GM12878 (cell line): ENCODE data around the gene SHOC1. TPM values are rescaled to one million over a fixed set of nuclear protein-coding genes. Genes with fewer than 3 reads are reported as not detected.

Experiments used
- ATAC-seq: fragments of 200-7000 bp; cut with Tn5 transposase; 3 replicates; pipeline ENCODE4 v1.9.1; 2020; ENCODE audit warnings: mild to moderate bottlenecking, moderate library complexity
- BruUV-seq: library from RNA; stranded (reverse); fragments of 400-500 nt; replicated peaks from 2 replicates; lab custom pipeline; 2021; lab: Mats Ljungman, UMichigan
- CTCF ChIA-PET: fragments of 300-600 bp; sonication (Branson Sonifier 250); formaldehyde crosslinking; extraction: SDS; loops from one replicate; lab custom pipeline; 2021; ENCODE audit warnings: inconsistent platforms; lab: Yijun Ruan, JAX
- POLR2A ChIA-PET: fragments of 350-600 bp; formaldehyde crosslinking; extraction: SDS; loops from one replicate; lab custom pipeline; 2021; ENCODE audit warnings: inconsistent platforms; lab: Charles Lee
- RAD21 ChIA-PET: fragments of 300-600 bp; sonication (Branson Sonifier 250); formaldehyde crosslinking; loops from one replicate; lab custom pipeline; 2023; ENCODE audit warnings: antibody characterized with exemption; ENCODE audit not compliant: unreplicated experiment; lab: Charles Lee
- SMC1A ChIA-PET: fragments of 300-600 bp; sonication (Branson Sonifier 250); formaldehyde crosslinking; loops from one replicate; lab custom pipeline; 2023; ENCODE audit not compliant: unreplicated experiment, uncharacterized antibody; lab: Charles Lee
- DNase-seq: peaks from one replicate; pipeline ENCODE4 v3.0.0-alpha.2; 2011; ENCODE audit warnings: low read depth, low spot score
- FAIRE-seq: peaks from 3 replicates; lab custom pipeline; 2011; peaks lifted over from hg19 to GRCh38; lab: Jason Lieb, UNC
- H2AFZ ChIP-seq: 2 replicates; pipeline ENCODE4 v1.6.0; 2011; ENCODE audit warnings: low read depth, low read length, control low read depth; ENCODE audit not compliant: control insufficient read depth
- H3K27ac ChIP-seq: 2 replicates; pipeline ENCODE4 v1.5.1; 2011; ENCODE audit warnings: control low read depth; ENCODE audit not compliant: control insufficient read depth, insufficient read depth
- H3K27me3 ChIP-seq, 2 experiments: replicated peaks in 1 of 2; 2 replicates each; pipeline versions ENCODE4 v1.6.0 to v1.6.1; 2011; ENCODE audit warnings: low read length in 1 of 2; ENCODE audit not compliant: control insufficient read depth in 2 of 2, insufficient read depth in 2 of 2
- H3K36me3 ChIP-seq, 2 experiments: 2 replicates each; pipeline ENCODE4 v1.5.1; 2011; ENCODE audit warnings: low read length in 1 of 2; ENCODE audit not compliant: control insufficient read depth in 2 of 2, insufficient read depth in 2 of 2
- H3K4me1 ChIP-seq: 2 replicates; pipeline ENCODE4 v1.6.1; 2011; ENCODE audit warnings: mild to moderate bottlenecking, low read length, moderate library complexity, mixed read lengths; ENCODE audit not compliant: control insufficient read depth, insufficient read depth
- H3K4me2 ChIP-seq: 2 replicates; pipeline ENCODE4 v1.6.0; 2011; ENCODE audit warnings: control low read depth; ENCODE audit not compliant: control insufficient read depth, insufficient read depth
- H3K4me3 ChIP-seq: fragments of 200-600 bp; sonication (generic); 2 replicates; pipeline ENCODE4 v1.5.1; 2016
- H3K79me2 ChIP-seq: 2 replicates; pipeline ENCODE4 v1.6.0; 2011; ENCODE audit warnings: low read length; ENCODE audit not compliant: control insufficient read depth, insufficient read depth
- H3K9ac ChIP-seq: 2 replicates; pipeline ENCODE4 v1.8.0; 2011; ENCODE audit warnings: low read length, control low read depth, mixed read lengths; ENCODE audit not compliant: control insufficient read depth, insufficient read depth
- H3K9me3 ChIP-seq: replicated peaks from 3 replicates; pipeline ENCODE4 v1.5.1; 2011; ENCODE audit warnings: mild to moderate bottlenecking, low read length; ENCODE audit not compliant: control insufficient read depth, insufficient read depth
- H4K20me1 ChIP-seq: 2 replicates; pipeline ENCODE4 v1.6.0; 2011; ENCODE audit not compliant: control insufficient read depth, insufficient read depth
- BCLAF1 ChIP-seq: fragments of 450-650 bp; IDR thresholded peaks from 2 replicates; pipeline ENCODE4 v1.6.1; 2017; ENCODE audit warnings: antibody characterized with exemption, mild to moderate bottlenecking, moderate library complexity
- ETV6 ChIP-seq, 2 experiments: fragments of 450-650 bp in 1 of 2; IDR thresholded peaks in 1 of 2; conservative IDR thresholded peaks in 1 of 2; 2 replicates each; pipeline ENCODE4 v1.6.1; 2014; ENCODE audit warnings: antibody characterized with exemption in 1 of 2, borderline replicate concordance in 1 of 2, low read depth in 1 of 2, mild to moderate bottlenecking in 1 of 2, moderate library complexity in 1 of 2
- JUNB ChIP-seq: IDR thresholded peaks from 2 replicates; pipeline ENCODE4 v1.6.1; 2016; ENCODE audit warnings: antibody characterized with exemption, mild to moderate bottlenecking
- MXI1 ChIP-seq: fragments of 150-350 bp; IDR thresholded peaks from 2 replicates; pipeline ENCODE4 v1.6.1; 2011; ENCODE audit warnings: low read depth, mild to moderate bottlenecking, inconsistent platforms, low read length, improper control_type of control experiment
- MYC ChIP-seq: IDR thresholded peaks from 2 replicates; pipeline ENCODE4 v1.6.1; 2011; ENCODE audit warnings: mild to moderate bottlenecking, low read length, moderate library complexity, inconsistent platforms; ENCODE audit not compliant: insufficient read depth, insufficient replicate concordance, insufficient read length, severe bottlenecking
- ZBED1 ChIP-seq: IDR thresholded peaks from 2 replicates; pipeline ENCODE4 v1.6.1; 2016; ENCODE audit warnings: borderline replicate concordance
- WGBS: methylation state at CpG from one replicate; pipeline ENCODE4 v1.1.6; 2016; ENCODE audit warnings: low lambda C conversion rate; ENCODE audit not compliant: insufficient replicate concordance, insufficient coverage; ENCODE audit errors: missing lambda C conversion rate; 5-methylcytosine and 5-hydroxymethylcytosine counted together
- in situ Hi-C: fragments of 300-500 bp; cut with MboI; formaldehyde crosslinking; loops from 9 replicates; pipeline ENCODE4 v1.14.3; 2018; ENCODE audit warnings: mixed read lengths
- intact Hi-C: fragments of 100-400 bp; cut with micrococcal nuclease; formaldehyde crosslinking; loops from one replicate; pipeline ENCODE4 v1.14.2; 2022; ENCODE audit not compliant: unreplicated experiment
- polyA plus RNA-seq, 11 experiments: library from polyadenylated mRNA; depleted of rRNA in 4 of 11; unstranded in 6 of 11; stranded (reverse) in 5 of 11; fragments of >200 nt; fragmentation: Nextera tagmentation in 4 of 11; fragmentation: Illumina TruSeq in 1 of 11; extraction: Ambion mirVana in 4 of 11; extraction: Trizol in 1 of 11; gene quantifications; 1 replicate in 1 of 11; 2 replicates in 10 of 11; pipeline versions ENCODE4 v1.2.1 to v1.2.3, GENCODE V29; 2011 to 2016; ENCODE audit warnings: inconsistent platforms in 2 of 11, missing spikeins in 2 of 11, low read depth in 1 of 11
- total RNA-seq, 4 experiments: library from RNA; depleted of rRNA in 3 of 4; stranded (reverse); fragments of >200 nt in 3 of 4; fragmentation: Illumina TruSeq in 1 of 4; extraction: Trizol in 1 of 4; gene quantifications; 2 replicates each; pipeline versions ENCODE4 v1.2.1 to v1.2.3, GENCODE V29; 2013 to 2021
- TF ChIP-seq, protein P1 (sequence below): fragments of 450-650 bp; conservative IDR thresholded peaks from 2 replicates; pipeline ENCODE4 v1.6.1; 2017; ENCODE audit warnings: mild to moderate bottlenecking, moderate library complexity
- TF ChIP-seq, protein P2 (sequence below): IDR thresholded peaks from 2 replicates; pipeline ENCODE4 v1.6.1; 2011; ENCODE audit warnings: borderline replicate concordance, low read depth, mild to moderate bottlenecking, moderate library complexity, mixed read lengths, low read length; ENCODE audit not compliant: insufficient read depth; ENCODE audit errors: extremely low read length

The SHOC1 gene
- total and polyA plus RNA-seq, 10 of the 15 experiments (the other 5 are each of a cell fraction or from before 2014, with no cell fraction given): under 0.01 to 0.11 (median 0.04) TPM; not detected in 3

GRCh38 chr9:111805830-111806241, 11.1 kb upstream of the SHOC1 start:
- no peak overlapping the region for H3K4me2 ChIP-seq
- no peak overlapping the region for H2AFZ ChIP-seq
- H3K4me1 ChIP-seq: peaks cover 6% of the 10 kb centered on the region; the same call in 1 of the 2 replicates
- CTCF ChIA-PET: interaction anchor here (0.9 to 1.3 kb wide), 4 partner anchors 11 to 292 kb away, joined by 3 to 4 read pairs (median 3); no protein-coding TSS in a partner anchor
- ATAC-seq (no peak; the same call in 2 of the 3 replicates), FAIRE-seq (no peak), DNase-seq (no peak)
- H3K79me2 ChIP-seq: no peaks in the 10 kb centered on the region
- H3K9me3 ChIP-seq: no peaks in the 10 kb centered on the region
- TF ChIP-seq ZBED1: peak; percentile 41; the same call in 1 of the 2 replicates
- TF ChIP-seq, protein P1, sequence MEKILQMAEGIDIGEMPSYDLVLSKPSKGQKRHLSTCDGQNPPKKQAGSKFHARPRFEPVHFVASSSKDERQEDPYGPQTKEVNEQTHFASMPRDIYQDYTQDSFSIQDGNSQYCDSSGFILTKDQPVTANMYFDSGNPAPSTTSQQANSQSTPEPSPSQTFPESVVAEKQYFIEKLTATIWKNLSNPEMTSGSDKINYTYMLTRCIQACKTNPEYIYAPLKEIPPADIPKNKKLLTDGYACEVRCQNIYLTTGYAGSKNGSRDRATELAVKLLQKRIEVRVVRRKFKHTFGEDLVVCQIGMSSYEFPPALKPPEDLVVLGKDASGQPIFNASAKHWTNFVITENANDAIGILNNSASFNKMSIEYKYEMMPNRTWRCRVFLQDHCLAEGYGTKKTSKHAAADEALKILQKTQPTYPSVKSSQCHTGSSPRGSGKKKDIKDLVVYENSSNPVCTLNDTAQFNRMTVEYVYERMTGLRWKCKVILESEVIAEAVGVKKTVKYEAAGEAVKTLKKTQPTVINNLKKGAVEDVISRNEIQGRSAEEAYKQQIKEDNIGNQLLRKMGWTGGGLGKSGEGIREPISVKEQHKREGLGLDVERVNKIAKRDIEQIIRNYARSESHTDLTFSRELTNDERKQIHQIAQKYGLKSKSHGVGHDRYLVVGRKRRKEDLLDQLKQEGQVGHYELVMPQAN: no peak
- RAD21 ChIA-PET: no interaction called here
- no peaks in the 10 kb centered on the region for H3K36me3 ChIP-seq
- BruUV-seq: no TSS peak
- in situ Hi-C loops: no loop called here
- no peak overlapping the region for H3K9ac ChIP-seq
- 63% methylated on average over 4 of the region's 4 CpGs for WGBS
- POLR2A ChIA-PET: no interaction called here
- no peak overlapping the region for H3K27ac ChIP-seq
- no peaks in the 10 kb centered on the region for H4K20me1 ChIP-seq
- SMC1A ChIA-PET: interaction anchor here (1.6 kb wide), 1 partner anchor 47 kb away, joined by 3 read pairs; no protein-coding TSS in a partner anchor
- no peak overlapping the region for H3K4me3 ChIP-seq
- no peaks in the 10 kb centered on the region for H3K27me3 ChIP-seq
- intact Hi-C loops: no loop called here

DNA sequence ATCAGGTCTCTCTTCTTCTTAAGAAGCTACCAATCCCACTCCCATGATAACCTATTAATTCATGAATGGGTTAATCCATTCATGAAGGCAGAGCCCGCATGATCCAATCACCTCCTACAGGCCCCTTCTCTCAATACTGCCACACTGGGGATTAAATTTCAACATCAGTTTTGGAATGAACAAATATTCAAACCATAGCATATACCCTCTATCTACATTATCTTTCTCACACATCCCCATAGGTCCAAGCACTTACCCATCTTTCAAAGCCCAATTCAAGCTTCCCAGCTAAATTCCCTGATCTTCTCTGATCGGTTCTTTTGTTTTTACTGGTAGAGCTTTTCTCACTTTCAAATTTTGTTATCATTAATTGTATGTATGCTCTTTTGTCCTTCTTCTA, 10.5 kb upstream of the SHOC1 start:
- ChIA-PET CTCF (interaction anchor here (0.9 to 1.3 kb wide), 4 partner anchors 12 to 293 kb away, joined by 3 to 4 read pairs (median 3); no protein-coding TSS in a partner anchor), SMC1A (interaction anchor here (1.0 to 1.6 kb wide), 2 partner anchors 46 to 270 kb away, joined by 3 read pairs; no protein-coding TSS in a partner anchor), POLR2A (interaction anchor here (0.5 to 0.6 kb wide), 2 partner anchors 13 to 96 kb away, joined by 3 read pairs; no protein-coding TSS in a partner anchor), RAD21 (no interaction called here)
- 100% methylated on average over 2 of the region's 2 CpGs for WGBS
- H3K4me1 ChIP-seq: peaks cover 6% of the 10 kb centered on the region; the same call in 1 of the 2 replicates
- no peaks in the 10 kb centered on the region for H3K36me3 ChIP-seq
- intact Hi-C loops: no loop called here
- H3K4me3 ChIP-seq: no peak overlapping the region
- H4K20me1 ChIP-seq: no peaks in the 10 kb centered on the region
- in situ Hi-C loops: no loop called here
- no peak overlapping the region for H2AFZ ChIP-seq
- no TSS peak for BruUV-seq
- no peaks in the 10 kb centered on the region for H3K9me3 ChIP-seq
- no peak for FAIRE-seq
- ATAC-seq: no peak
- no peak for TF ChIP-seq ETV6 (conservative IDR thresholded peaks at IDR 0.05 in 1 of 2, IDR thresholded peaks at IDR 0.05 in 1 of 2; ENCODE audit: borderline replicate concordance in 1 of 2, low read depth in 1 of 2)
- TF ChIP-seq JUNB: no peak
- no peak for TF ChIP-seq MYC
- TF ChIP-seq, protein P2, sequence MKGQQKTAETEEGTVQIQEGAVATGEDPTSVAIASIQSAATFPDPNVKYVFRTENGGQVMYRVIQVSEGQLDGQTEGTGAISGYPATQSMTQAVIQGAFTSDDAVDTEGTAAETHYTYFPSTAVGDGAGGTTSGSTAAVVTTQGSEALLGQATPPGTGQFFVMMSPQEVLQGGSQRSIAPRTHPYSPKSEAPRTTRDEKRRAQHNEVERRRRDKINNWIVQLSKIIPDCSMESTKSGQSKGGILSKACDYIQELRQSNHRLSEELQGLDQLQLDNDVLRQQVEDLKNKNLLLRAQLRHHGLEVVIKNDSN: no peak
- no peak for TF ChIP-seq BCLAF1
- TF ChIP-seq MXI1: no peak
- TF ChIP-seq, all 136 proteins: peak for 0
- DNase-seq: no peak
- Histone ChIP-seq H3K4me2 (no peak overlapping the region), H3K79me2 (no peaks in the 10 kb centered on the region), H3K9ac (no peak overlapping the region), H3K27me3 (no peaks in the 10 kb centered on the region), H3K27ac (no peak overlapping the region)
